Measurements from ENCODE around the gene ST6GAL1.

GRCh38 chr3:186969607-186970006, 39.3 kb downstream of the ST6GAL1 start:
- TF ChIP-seq CTCF (IDR thresholded peaks at IDR 0.05 in 2 of 3, conservative IDR thresholded peaks at IDR 0.05 in 1 of 3; ENCODE audit: control insufficient read depth in 2 of 3, extremely low read depth in 1 of 3, insufficient read depth in 1 of 3, low read depth in 3 of 3, low read length in 3 of 3) (no peak), POLR2A (IDR thresholded peaks at IDR 0.05; ENCODE audit: low read depth, low read length) (no peak)

All from GM12878 (cell line).